Bone marrow (tissue), 2 donors: ENCODE data around the gene AHI1.
"Not testable (repeated sequence)": the region's sequence is repeated elsewhere in the genome, so short reads cannot be mapped to it uniquely, and the experiment has no call there.

ENCODE experiments used
- DNase-seq, 2 donors: peaks; one replicate each; lab custom pipeline; 2025; lab: John Stamatoyannopoulos, UW

The AHI1 gene

GRCh38 chr6:135505648-135506047, 8.1 kb upstream of the AHI1 start:
- no peak for DNase-seq

GRCh38 chr6:135505222-135505621, 7.7 kb upstream of the AHI1 start:
- DNase-seq = no peak

- no peak for DNase-seq
Measured at GRCh38 chr6:135504734-135505133, 7.2 kb upstream of the AHI1 start.

DNA sequence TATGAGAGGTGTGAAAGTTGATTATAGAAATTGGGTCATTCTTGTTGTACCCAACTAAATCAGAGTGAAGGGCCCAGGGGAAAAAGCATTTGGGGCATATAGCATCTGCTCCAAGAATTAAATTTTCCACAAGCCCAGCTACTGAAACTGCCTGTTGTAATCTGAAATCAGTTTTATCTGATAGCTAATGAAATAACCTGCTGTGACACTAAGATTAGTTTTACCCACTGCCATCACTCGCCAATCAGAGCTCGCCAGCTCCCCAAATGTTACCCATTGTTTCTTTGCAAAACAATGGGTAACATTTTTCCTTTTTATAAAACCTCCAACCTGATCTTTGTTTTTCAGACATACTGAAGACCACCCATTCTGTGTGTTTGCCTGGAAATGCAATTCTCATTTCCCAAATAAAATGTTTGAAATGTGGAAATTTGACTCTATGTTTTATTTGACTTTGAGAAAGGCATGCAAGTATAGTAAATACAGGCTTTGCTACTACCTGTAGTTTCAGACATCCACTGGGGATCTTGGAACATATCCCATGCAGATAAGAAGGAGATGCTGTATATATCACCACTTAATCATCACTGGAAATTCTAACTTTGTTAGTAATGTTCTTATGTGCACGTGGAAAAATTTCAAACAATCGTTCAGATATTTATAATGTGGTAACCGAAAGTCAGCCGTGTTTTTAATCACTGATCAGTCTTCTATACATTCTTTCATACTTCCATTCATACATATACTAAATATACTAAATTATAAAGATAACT, 6.3 kb upstream of the AHI1 start:
- DNase-seq = no peak

GRCh38 chr6:135499441-135500340, 2.2 kb upstream of the AHI1 start:
- DNase-seq = no peak

GRCh38 chr6:135498185-135498841, 773 bp upstream of the AHI1 start:
- DNase-seq = peak; percentile 12 to 60

DNA sequence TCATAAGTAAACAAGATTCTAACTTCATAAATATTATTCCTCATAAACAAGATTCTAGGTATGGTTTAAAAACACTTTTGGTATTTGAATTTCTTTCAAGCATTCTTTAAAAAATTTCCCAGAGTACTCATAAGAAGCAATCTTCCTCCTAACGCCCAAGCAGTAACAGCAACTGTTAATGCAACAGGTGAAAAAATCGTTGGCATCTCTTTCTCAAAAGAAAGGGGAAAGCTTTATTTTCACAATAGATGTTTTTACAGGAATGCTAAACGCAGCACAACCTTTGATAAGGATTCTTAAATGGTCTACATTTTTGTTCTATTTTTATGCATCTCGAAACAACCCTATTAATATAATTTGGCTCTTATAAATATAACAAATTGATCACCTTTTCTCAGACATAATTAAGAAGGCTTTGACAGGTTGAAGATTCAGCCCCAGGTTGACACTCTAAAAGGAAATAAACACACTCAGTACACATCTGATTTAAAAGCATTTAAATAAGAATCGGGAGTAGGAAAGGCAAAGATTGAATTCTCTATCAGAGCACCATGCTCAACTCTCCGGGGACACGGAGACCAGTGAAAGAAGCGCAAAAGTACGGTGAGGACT, 634 bp downstream of the AHI1 start:
- no peak for DNase-seq

GRCh38 chr6:135493218-135493961, 4.2 kb downstream of the AHI1 start:
- DNase-seq = no peak

DNA sequence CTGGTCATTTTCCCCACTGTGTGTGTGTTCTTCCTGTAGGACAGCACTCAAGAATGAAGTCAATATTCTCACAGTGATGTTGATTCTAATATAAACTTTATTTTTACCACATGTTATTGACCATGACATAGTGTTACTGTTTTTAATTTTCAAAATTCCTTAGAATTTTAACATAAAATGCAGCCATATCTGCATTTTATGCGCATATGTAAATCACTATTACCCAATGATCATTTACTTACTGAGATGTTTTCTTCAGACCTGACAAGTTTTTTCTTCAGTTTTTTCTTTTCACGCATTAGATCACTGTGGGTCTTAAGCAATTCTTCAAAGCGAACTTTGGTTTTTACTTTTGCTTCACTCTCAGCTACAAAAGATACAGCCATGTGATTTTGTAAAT, 7.2 kb downstream of the AHI1 start:
- DNase-seq = no peak

GRCh38 chr6:135488023-135488422, 9.5 kb downstream of the AHI1 start:
- DNase-seq = no peak

DNA sequence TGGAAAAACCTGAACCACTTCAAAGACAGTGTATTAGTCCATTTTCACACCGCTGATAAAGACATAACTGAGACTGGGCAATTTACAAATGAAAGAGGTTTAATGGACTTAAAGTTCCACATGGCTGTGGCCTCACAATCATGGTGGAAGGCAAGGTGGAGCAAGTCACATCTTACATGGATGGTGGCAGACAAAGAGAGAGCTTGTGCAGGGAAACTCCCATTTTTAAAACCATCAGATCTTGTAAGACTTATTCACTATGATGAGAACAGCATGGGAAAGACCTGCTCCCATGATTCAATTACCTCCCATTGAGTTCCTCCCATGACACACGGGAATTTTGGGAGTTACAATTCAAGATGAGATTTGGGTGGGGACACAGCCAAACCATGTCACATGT, 13.6 kb downstream of the AHI1 start:
- not testable (repeated sequence) for DNase-seq

DNA sequence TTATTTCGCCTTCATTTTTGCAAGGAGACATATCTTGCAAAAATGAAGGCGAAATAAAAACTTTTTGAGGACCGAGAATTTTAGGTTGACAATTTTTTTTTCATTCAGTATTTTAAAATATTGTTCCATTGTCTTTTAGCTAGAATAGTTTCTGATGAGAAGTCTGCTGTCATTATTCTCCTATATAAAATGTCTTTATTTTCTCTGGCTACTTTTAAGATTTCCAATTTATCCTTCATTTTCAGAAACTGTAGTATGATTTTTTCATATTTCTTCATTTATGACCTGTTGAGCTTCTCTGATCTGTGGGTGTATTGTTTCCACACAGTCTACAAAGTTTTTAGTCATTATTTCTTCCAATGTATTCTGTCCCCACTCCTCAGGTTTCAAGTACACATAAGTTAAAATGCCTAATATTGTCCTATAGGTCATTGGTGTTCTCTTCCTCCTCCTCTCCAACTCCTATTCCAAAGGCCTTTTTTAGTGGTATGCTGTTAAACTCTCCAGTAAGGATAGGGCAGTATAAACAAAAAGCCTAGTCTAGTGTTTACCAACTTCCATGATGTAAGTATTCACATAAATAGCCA, 15.7 kb downstream of the AHI1 start:
- DNase-seq = no peak

DNA sequence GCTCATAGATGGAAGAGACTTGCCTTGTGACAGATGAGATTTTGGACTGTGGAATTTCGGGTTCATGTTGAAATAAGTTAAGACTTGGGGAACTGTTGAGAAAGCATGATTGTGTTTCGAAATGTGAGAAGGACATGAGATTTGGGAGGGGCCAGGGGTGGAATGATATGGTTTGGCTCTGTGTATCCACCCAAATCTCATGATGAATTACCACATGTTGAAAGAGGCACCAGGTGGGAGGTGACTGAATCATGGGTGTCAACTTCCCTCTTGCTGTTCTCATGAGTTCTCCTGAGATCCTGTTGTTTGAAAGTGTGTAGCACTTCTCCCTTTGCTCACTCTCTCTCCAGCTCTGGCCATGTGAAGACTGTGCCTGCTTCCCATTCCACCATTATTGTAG, 17.9 kb downstream of the AHI1 start:
- no peak for DNase-seq

DNA sequence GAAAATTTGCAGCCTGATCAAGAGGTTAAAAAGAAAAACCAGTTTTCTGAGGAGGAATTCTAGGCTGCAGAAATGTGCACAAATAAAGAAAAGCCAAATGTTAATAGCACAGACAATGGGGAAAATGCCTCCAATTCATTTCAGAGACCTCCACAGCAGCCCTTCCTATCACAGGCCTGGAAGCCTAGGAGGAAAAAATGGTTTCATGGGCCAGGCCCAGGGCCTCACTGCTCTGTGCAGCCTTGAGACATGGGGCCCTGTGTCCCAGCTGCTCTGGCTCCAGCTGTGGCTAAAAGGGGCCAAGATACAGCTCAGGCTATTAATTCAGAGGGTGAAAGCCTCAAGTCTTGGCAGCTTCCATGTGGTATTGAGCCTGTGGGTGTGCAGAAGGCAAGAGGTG, 18.9 kb downstream of the AHI1 start:
- no peak for DNase-seq

GRCh38 chr6:135475292-135475886, 22.2 kb downstream of the AHI1 start:
- DNase-seq = no peak

DNA sequence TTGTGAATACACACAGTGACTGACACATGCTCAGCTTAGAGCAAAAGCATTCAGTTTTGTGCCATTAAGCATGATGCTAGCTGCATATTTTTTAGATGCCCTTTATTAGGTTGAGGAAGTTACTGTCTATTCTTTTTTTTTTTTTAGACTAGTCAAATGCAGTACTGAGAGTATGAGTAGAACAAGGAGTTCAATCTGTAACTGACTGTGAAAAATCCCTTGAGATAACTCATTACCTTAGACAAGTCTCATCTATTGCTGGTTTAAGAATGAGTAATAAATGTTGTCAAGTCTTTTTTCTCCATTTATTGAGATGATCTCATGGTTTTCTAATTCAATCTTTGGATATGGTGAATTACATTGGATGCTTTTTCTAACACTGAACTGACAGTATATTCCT, 23.2 kb downstream of the AHI1 start:
- DNase-seq = no peak

DNA sequence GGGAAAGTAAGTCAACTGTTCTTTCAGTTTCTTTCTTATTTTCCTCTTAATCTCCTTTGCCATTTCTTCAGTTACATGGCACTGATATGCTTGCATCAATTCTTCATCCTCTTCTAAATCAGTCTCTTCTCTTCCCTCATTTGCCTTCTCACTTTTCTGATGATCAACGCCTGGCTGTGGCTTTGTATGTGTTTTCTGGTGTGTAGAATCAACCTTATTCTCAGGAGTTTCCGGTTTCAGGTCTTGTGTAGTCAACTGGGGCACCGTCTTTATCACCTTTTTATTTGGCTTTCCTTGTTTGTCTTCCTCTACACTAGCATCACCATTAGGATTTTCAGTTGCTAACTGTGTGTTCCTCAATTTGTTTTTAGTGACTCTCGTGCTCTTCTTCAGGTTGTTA, 31.6 kb downstream of the AHI1 start:
- DNase-seq = no peak

- no peak for DNase-seq
Measured at GRCh38 chr6:135465307-135465706, 32.2 kb downstream of the AHI1 start.

- no peak for DNase-seq
Measured at GRCh38 chr6:135464634-135465033, 32.9 kb downstream of the AHI1 start.

- no peak for DNase-seq
Measured at GRCh38 chr6:135461208-135461607, 36.3 kb downstream of the AHI1 start.

GRCh38 chr6:135458051-135458450, 39.5 kb downstream of the AHI1 start:
- no peak for DNase-seq
